Inflammatory macrophage treated with lipopolysaccharide for 4 hours (primary cell): ENCODE measurements around the gene CPLANE2.
"Not testable (repeated sequence)": the region's sequence is repeated elsewhere in the genome, so short reads cannot be mapped to it uniquely, and the experiment has no call there.

ENCODE experiments used
- DNase-seq: peaks from one replicate; pipeline ENCODE4 v3.0.0-alpha.2; 2020

CPLANE2 gene

DNA sequence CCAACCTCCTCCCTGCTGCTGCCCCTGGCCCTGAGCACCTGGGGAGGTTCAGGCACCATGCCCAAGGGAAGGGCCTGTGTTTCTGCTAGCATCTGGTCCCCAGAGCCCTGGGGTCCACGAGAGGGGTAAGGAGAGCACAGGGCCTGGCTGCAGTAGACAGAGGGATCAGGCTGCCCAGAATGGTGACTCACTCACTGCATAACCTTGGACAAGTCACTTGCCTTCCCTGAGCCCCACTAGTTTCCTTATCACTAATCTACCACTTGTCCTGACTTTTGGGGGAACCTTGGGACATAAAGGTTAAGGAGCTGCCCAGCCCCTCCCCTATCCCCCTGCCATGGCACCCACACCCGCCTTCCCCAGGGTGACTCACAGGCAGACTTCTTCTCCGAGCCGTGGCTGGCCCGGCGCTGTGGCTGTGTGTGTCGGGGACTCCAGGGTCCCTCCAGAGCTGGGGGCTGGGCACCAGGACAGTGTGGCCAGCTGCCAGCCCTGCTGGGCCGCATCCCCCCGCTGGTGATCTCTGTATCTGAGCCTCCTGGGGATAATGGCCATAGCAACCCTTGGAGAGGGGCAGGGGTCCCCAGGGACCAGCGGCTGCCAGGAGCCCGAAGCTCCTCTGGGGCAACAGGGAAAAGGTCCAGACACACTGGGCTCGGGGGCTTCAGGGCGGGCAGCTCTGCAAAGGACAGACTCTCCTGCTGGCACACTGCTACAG lies 28.6 kb downstream of the CPLANE2 start:
- DNase-seq = peak; percentile 5

DNA sequence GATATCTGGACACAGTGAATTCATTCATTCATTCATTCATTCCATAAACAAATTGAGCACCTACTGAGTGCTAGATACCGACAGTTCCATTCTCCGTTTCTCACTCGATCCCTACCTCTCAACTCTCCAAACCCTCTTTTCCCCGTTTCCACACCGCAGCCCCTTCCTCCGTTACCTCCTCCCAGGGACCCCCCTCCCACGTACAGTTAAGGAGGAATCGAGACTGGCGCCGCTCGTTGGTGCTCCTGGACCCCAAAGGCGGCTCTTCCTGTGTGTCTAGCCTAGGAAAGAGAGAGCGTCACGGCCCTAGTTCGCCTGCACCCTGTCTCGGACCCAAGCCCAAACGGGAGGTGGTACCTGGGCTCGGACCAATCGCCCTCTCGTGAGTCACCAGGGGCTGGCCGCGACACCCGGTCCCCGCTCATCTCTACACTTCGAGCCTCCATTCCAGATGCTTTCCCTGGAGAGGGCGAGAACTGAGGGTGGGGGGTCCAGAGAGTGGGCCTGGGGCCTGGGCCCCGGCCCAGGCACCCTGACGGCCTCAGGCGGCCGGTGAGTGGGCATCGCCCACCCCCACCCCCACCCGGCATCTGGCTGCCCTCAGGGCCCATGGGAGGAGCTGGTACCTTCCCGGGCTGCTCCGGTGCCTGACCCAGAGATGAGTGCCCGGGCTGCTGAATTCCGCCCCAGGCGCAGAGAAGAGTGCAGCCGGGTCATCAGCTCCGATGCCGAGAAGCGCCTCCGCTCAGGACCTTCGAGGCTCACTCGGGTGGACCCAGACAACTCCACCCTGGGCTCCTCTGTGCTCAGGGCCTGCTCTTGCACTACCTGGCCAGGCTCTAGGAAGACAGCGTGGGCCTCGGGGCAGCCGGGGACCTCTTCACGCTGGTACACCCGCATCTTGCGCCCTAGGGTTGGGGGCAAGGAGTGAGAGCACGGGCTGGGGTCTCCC lies 29.4 kb downstream of the CPLANE2 start:
- no peak for DNase-seq

DNA sequence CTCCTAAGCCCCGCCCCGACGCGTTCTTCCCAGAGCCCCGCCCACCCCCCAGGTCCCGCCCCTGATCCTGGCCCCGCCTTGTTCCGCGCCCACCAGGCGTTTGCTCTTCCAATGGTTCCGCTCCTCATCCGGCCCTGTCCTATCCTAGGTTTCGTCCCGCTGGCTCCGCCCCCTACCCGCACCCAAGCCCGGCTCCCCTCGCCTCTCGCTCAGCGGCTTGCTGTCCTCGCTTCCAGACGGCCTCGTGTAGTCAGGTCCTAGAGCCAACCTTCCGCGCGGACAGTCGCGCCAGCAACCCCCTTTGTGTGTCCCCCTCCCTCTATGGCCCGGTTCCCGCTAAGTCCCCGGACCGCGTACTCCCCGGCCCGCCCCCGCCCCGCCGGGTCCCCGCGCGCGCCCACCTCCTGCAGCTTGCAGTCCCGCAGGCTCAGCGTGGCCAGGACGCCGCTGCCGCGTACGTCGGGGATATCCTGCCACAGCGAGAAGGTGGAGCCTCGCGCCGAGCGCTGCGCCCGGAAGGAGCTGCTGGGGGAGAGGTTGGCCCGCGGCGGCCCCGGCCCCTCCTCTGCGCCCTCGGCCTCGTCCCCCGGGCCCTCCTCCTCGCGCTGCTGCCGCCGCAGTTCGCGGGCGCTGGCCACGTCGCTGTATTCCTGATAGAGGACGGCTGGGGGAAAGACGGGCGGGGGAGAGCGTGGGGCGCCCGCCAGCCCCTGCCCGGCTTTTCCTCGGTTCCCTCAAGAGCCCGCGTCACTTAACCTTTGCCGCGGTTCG lies 30.3 kb downstream of the CPLANE2 start:
- DNase-seq = peak; percentile 98

DNA sequence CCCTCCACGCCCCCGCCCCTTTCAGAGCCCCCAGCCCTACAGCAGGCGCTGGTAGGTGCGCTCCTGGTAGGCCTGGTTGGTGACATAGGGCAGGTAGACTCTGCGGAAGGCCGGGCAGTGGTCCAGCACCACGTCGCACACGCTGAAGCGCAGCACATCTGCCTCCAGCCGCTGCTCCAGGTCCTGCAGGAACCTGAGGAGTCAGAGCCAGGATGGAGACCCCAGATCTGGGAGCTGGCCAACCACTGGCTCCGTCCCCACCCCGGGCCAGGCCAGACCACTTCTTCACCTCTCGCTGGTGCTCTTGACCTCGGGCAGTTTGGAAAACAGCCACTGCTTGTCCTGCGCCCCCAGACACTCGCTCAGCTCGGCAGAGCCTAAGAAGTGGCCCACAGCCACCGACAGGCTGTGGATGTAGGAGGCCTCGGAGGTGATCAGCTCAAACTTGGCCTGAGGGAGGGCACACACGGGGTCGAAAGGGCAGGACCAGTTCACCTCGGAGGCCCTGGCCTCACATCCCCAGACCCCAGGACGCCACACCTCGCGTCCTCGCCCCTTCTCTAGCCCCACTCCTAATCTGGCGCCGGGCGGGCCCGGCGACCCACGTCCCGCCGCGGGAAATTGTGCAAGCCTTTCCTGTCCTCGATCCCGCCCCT lies 31.0 kb downstream of the CPLANE2 start:
- no peak for DNase-seq

DNA sequence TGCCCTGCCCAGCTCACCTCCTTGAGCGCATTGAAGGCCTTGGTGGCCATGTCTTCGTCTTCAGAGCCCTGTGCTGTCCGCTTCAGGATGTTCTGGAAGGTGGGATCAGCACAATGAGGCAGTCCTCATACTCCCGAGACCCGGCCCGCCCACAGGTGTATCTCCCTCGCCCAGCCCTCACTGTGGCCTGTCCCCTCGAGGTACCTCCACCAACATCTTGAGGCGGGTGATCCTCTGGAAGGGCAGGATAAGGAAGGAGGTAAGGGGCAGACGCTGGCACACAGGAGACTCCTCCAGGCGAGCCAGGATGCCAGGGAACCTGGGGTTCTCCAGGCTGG lies 31.7 kb downstream of the CPLANE2 start:
- no peak for DNase-seq

DNA sequence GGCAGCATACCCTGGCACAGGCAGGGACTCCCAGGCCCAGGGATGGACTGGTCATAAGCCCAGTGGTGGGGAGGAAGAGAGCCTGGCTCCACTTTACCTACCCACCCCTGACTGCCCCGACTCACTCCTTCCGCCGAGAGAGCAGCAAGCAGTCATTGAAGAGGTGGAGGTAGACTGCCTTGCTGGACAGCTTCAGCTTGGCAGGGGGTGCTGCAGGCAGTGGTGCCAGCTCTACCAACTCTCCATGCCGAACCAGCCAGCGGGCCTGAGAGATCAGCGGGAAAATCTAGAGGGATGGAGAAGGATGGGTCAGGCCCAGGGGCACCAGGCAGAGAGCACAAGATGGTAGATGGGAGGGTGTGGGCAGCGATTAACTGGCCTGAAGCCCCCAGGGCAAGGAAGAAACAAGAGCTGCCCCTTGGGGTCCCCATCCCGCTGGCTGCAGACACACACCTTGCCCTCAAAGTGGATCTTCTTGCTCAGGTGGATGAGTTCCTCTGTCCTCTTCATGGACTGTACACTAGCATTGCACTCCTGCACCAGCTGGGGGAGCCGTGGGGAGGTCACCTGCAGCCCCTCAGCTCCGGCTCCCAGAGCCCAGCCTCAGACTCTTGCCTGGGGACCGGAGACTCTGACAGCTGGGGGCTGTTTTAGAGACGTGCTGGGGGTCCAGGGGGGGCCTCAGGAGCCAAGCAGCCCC lies 32.2 kb downstream of the CPLANE2 start:
- no peak for DNase-seq

DNA sequence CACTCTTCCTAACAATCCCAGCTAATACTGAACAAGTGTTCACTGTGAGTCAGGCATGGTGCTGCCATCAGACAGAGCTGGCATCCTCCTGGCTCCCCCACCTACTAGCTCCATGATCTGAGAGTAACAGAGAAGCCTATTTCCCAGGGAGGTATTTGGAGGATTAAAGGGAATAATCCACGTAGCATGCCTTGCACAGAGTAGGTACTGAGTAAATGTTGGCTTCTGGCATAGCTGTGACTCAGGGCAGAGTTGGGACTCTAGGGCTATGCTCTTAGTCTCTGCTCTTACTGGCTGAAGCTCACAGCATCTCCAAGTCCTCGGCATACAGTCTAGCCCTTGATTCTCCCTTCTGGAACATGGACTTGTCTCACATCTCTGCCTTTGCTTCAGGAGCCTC lies 32.8 kb downstream of the CPLANE2 start:
- no peak for DNase-seq

DNA sequence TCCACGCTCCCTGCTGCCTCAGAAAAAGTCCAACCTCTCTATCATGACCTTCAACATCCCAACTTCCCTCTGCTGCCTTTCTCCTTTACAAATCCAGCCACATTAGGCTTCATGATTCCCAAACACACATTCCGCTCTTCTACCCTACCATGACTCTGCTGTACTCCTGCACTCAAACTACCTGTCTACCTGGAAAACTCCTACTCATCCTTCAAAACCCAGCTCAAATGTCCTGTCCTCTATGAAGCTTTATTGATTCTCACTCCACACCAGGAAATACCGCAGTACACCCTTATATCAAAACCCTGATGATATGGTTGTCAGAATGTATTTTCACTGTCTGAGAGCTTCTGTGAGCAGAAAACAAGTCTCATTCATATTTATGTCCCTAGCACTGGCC lies 33.4 kb downstream of the CPLANE2 start:
- no peak for DNase-seq

DNA sequence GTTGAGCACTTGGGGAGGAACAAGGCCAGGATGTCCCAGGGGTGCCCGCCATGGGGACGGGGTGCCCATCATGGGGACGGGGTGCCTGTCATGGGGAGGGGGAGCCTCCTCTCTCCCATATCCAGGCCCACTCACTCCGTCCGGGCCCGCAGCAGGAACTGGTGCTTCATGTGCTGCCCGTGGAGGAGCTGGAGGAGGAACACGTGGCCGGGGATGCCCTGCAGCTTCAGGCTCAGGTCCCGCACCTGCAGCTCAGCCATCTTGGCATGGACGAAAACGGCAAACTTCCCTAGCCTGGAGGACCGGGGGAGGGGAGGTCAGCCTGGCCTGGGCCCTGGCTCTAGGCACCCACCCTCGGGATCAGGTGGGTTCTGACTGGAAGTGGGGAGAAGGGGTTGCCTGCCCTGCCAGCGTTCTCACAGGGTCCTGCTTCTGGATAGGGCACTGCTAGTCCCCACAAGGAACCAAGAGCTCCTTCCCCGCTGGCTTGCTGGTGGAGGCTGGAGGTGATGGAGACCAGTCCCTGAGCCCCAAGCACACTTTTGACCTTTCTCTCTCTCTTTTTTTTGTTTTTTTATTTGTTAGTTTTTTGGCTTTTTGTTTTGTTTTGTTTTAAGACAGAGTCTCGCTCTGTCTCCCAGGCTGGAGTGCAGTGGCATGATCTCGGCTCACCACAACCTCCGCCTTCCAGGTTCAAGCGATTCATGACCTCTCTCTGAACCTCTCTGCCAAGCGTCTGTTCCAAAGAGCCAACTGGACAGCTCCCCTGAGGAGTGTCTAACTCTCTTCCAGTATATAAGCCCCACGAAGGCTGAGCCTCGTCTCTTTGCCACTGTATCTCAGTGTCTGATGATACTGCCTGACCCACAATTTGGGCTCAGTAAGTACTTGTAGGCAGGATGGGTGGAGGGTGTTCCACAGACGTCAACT lies 34.4 kb downstream of the CPLANE2 start:
- DNase-seq = no peak

DNA sequence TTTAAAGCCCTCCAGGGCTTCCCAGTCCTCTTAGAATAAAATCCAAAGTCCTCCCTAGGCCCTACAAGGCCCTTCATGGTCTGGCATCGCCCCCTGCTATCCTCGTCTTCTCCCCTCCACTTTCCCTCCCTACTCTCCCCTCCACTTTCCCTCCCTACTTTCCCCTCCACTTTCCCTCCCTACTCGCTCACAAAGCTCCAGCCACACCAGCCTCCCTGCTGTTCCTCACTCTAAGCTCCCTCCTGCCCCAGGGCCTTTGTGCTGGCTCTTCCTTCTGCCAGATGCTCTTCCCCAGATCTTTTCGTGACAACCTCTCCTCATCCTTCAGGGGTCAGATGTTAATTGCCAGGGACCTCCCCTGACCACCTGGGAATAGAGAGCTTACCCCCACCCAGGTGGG lies 37.3 kb downstream of the CPLANE2 start:
- no peak for DNase-seq

DNA sequence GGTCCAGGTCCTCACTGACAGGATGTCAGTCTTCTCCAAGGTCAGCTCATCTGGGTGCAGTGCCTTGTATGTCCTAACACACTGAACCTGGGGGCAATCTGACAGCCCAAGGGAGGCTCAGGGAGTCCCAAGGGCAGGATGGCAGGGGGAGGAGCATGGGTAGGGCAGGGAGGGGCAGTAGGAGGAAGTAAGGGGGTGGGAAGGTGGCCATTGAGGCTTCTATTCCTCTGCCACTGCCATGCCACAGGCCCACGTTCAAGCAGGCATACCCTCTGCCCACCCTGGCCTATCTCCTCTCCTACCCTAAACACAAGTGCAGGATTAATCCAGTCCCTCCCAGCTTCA lies 37.9 kb downstream of the CPLANE2 start:
- DNase-seq = no peak

DNA sequence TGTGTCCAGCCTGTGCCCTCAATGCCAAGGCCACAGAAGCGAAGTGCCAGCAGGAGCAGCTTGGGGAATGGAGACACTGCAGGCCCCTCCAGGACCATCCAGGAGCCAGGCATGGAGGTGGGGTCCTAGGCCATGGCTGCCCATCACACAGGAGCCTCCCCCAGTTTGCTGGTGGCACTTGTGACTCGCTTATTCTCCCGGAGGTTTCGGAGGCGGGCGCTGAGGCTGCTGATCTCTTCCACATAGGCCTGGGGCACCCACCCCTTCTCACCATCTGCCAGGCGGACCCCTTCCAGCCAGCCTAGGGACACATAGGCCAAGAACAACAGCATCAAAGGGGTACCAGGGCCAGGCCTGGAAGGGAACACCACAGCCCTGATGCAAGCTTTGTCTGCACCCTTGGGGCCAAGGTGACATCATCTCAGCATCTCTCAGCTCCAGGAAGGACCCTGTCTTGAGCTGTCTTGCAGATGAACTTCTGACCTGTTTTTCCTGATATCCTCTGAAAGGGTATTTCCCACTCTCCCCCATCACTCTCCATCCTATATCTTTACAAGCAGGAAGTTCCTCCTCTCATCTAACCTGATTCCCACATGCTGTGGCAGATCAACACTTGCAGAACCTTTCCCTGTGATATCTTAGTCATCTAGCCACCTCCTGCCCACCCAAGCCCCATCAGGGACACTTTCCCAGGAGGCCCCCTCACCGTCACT lies 38.4 kb downstream of the CPLANE2 start:
- no peak for DNase-seq

DNA sequence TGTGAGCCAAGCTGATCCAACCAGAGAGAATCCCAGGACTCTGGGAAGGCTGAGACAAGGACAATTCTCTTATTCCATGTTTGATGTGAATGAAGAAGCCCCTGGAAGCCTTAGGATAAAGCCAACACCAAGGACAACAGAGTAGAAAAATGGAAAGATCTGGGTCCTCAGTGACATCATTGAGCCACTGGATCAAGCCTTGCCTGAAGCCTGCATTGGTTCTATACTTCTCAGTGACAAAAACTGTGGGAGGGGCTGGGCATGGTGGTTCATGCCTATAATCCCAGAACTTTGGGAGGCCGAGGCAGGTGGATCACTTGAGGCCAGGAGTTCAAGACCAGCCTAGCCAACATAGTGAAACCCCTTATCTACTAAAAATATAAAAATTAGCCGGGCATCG lies 40.1 kb downstream of the CPLANE2 start:
- no peak for DNase-seq

DNA sequence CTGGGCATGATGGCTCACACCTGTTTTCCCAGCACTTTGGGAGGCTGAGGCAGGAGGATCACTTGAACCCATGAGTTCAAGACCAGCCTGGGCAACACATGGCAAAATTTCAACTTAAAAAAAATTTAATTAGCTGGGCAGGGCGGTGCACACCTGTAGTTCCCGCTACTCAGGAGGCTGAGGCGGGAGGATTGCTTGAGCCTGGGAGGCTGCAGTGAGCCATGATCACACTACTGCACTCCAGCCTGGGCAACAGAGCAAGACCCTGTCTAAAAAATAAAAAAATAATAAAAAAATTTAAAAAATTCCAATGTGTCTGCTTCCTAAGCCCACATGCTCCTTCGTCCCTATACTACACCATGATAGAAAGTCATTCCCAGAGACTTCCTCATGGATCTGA lies 40.8 kb downstream of the CPLANE2 start:
- not testable (repeated sequence) for DNase-seq

DNA sequence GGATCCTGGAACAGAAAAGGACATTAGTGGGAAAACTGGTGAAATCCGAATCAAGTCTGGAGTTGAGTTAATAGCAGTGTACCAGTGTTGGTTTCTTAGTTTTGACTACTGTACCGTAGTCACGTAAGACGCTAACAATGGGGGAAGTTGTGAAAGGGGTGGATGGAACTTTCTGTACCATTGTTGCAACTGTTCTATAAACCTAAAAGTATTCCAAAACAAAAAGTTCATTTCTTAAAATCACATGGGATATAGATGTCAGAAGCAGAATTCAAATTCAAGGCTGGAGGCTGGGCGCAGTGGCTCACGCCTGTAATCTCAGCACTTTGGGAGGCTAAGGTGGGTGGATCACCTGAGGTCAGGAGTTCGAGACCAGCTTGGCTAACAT lies 41.5 kb downstream of the CPLANE2 start:
- no peak for DNase-seq

DNA sequence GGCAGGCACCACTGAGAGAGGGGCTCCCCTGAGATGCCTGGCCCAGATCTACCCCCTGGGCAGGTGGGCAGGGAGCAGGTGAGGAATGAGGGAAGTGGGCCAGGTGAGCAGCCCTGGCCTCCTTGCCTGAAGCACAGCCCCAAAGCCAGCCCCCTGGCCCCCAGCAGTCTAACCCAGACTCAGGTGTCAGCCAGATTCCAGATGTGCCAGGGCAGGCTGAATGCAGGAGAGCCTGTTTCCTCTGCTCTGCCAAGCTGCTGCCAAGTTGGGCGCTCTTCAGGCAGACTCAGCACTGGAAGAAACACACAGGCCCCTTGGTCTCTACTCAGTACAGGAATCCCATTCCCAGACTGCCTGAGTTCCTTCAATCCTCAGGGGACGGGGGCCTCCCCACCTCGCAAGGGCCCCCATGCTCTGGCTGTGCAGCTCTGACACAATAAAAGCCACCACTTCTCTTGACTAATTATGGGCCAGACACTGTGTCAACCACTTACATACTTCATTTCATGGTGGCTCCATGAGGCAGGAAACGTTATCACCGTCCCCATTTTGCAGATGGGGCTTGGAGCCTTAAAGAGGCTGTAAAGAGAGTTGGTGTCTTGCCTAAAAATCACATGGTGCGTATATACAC lies 45.0 kb downstream of the CPLANE2 start:
- DNase-seq = no peak

DNA sequence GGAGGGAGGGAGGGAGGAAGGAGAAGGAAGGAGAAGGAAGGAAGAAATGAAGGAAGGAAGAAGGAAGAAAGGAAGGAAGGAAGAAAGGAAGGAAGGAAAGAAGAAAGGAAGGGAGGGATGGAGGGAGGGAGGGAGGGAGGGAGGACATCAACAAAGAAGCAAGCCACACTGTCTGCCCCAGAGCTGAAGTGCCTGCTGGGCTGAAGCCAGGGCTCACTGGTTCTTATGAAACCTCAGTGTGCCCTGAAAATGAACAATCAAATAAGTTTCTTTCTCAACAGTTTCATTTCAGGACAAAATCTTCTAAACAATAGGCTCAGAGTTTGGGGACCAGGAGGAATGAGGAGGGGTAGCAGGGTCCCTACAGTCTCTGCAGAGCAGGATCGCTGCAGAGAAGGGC lies 45.7 kb downstream of the CPLANE2 start:
- DNase-seq = no peak

DNA sequence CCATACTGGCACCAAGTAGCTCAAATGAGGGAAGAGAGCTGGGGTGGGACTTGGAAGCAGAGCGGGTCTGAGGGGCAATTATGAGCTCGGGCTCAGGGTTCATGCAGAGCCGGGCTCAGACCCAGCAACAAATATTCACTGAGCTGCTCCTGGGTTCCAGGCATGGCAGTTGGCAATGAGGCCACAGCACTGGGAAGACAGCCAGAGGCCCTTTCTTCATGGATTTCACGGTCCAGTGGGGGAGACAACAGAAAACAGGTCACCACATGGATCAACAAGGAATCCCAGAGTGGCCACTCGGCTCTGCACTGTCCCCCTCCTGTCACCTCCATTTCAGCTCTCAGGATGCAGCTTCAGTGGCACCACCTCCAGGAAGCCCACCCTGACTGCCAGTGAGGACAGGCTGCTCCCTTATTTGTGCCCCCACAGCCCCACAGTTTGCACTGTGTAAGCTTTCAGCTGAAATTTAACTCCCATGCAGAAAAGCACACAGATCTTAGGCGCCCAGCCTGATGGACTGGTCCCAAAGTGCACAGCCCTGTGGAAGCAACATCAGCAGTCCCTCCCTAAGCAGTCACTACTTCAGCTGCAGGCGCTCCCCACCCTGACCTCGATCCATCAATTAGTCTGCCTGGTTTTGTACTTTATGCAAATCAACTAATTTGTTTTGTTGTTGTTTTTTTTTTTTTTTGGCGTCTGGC lies 46.9 kb downstream of the CPLANE2 start:
- DNase-seq = no peak

DNA sequence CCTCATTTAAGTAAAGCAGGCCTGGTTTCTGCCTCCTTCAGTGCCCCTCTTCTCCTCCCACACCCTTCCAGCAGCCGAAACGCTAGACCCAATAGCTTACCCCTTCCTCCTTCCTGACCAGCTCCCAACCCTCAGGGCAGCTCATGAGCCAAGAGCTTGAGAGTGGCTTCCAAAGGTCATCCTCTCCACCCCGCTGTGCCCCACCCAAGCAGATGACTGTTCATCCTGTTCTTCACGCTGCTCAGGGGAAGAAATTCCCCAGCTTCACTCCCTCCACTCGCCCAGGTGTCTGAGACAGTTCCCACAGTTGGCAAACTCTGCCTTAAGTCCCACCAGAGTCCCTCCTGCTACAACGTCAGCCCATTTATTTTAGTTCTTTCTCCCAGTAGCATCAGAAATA lies 48.0 kb downstream of the CPLANE2 start:
- no peak for DNase-seq
